A673 (cell line): ENCODE results near the gene DNAJC13.

ENCODE experiments used
- EZH2 ChIP-seq: fragments of 200-600 bp; sonication (generic); IDR thresholded peaks from 2 replicates; pipeline ENCODE4 v1.6.1; 2017; ENCODE audit warnings: borderline replicate concordance, low read depth, mild to moderate bottlenecking, mixed read lengths, antibody characterized with exemption, low read length; ENCODE audit not compliant: poor library complexity, severe bottlenecking
- TF ChIP-seq, protein P1 (sequence below): fragments of 300-800, 200-600 bp; sonication (generic); conservative IDR thresholded peaks from 2 replicates; pipeline ENCODE4 v1.5.1; 2017; ENCODE audit warnings: low read depth, mild to moderate bottlenecking, antibody characterized with exemption, low read length, moderate library complexity, mixed read lengths

DNA sequence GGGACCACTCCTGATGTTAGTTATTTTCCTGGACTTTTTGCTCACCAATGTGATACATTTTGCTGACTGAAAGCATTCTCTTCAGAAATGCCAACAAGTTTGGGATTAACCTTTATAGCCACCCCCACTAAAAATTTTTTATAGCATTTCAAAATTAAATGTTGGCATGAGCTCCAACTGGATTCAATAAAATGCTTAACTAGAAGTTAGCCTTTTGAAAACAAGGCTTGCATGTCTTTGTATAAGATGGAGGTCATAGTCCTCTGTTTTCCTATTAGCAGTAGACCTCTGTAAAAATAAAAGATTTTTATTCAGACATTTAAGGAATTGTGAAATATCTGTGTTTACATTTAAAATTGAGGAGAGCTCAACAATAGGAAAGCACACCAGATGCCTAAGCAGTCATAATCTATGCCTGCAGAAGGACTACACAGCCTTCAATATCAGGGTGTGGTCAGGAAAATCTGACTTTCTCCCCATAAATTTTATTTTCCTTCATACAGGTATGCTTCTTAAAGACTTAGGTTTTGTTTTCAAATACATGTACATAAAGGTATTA is 87.2 kb downstream of the DNAJC13 start:
- TF ChIP-seq, protein P1, sequence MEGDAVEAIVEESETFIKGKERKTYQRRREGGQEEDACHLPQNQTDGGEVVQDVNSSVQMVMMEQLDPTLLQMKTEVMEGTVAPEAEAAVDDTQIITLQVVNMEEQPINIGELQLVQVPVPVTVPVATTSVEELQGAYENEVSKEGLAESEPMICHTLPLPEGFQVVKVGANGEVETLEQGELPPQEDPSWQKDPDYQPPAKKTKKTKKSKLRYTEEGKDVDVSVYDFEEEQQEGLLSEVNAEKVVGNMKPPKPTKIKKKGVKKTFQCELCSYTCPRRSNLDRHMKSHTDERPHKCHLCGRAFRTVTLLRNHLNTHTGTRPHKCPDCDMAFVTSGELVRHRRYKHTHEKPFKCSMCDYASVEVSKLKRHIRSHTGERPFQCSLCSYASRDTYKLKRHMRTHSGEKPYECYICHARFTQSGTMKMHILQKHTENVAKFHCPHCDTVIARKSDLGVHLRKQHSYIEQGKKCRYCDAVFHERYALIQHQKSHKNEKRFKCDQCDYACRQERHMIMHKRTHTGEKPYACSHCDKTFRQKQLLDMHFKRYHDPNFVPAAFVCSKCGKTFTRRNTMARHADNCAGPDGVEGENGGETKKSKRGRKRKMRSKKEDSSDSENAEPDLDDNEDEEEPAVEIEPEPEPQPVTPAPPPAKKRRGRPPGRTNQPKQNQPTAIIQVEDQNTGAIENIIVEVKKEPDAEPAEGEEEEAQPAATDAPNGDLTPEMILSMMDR: no peak
- TF ChIP-seq EZH2: no peak
